NCI-H345 treated with DMSO at 0.1 percent for 48 hours (cell line): Measurements from ENCODE around the gene TEKTIP1.

Experiments
- DNase-seq: peaks from one replicate; lab custom pipeline; 2025; ENCODE audit not compliant: unreplicated experiment; lab: John Stamatoyannopoulos, UW

The TEKTIP1 gene

DNA sequence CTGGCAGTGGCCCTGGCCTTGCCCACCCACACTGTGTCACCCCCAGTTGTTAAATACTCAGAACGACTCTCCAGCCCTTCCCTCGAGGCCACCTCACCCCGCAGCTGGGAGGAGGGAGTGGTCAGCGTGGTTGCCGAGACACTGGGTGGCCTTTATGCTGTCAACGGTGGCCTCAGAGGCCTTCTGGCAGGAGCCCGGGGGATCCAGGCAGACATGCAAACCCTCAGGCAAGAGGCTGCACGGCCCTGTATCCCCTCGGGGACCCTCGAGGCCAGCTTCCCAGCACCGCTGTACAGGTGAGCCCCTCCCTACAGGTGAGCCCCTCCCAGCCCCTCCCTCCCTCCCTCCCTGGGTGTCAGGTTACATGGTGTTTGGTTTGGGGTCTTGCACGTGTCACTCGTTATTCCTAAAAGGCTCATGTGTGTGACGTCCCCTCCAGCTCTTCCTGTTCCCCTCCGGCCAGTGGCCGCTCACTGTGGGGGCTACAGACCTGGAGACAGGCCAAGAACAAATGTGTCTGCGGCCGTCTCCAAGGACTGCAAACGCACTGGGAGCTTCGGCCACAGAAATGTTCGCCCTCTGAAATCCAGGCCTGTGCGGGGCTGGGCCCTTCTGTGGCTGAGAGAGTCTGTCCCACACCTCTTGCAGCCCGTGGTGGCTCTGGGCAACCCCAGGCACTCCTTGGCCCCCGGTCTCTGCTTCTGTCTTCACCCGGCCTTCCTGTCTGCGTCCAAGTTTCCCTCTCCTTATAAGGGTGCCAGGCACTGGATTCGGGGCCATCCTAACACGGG is at the start of gene TEKTIP1:
TEKTIP1 (plus strand) TSS at position 210 of the 791 bp plus-strand sequence; CDS start at position 214, 4 bp downstream.
- no peak for DNase-seq

- no peak for DNase-seq
Measured at GRCh38 chr19:3491396-3492119, 47.4 kb upstream of the TEKTIP1 start.

GRCh38 chr19:3492131-3492839 is 46.7 kb upstream of the TEKTIP1 start:
- no peak for DNase-seq

DNA sequence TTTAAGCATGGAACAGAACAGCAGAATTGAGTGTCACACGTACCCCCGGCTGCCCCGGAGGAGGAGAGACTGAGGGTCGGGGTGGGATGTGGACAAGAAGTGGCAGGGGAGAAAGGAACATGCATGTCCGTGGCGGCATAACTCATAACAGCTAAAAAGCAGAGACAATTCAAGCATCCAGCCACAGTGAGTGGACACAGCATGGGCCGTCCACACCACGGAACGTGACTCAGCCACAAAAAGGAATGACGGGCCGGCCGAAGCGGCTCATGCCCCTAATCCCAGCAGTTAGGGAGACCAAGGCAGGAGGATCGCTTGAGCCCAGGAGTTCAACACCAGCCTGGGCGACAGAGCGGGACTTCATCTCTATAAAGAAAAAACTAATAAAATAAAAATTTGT is 46.1 kb upstream of the TEKTIP1 start:
- DNase-seq: no peak

GRCh38 chr19:3493651-3494050 is 45.3 kb upstream of the TEKTIP1 start:
- no peak for DNase-seq

- DNase-seq: no peak
Measured at GRCh38 chr19:3494051-3494450, 44.9 kb upstream of the TEKTIP1 start.

GRCh38 chr19:3494559-3494958 is 44.4 kb upstream of the TEKTIP1 start:
- DNase-seq: no peak

GRCh38 chr19:3496392-3497273 is 42.3 kb upstream of the TEKTIP1 start:
- no peak for DNase-seq

DNA sequence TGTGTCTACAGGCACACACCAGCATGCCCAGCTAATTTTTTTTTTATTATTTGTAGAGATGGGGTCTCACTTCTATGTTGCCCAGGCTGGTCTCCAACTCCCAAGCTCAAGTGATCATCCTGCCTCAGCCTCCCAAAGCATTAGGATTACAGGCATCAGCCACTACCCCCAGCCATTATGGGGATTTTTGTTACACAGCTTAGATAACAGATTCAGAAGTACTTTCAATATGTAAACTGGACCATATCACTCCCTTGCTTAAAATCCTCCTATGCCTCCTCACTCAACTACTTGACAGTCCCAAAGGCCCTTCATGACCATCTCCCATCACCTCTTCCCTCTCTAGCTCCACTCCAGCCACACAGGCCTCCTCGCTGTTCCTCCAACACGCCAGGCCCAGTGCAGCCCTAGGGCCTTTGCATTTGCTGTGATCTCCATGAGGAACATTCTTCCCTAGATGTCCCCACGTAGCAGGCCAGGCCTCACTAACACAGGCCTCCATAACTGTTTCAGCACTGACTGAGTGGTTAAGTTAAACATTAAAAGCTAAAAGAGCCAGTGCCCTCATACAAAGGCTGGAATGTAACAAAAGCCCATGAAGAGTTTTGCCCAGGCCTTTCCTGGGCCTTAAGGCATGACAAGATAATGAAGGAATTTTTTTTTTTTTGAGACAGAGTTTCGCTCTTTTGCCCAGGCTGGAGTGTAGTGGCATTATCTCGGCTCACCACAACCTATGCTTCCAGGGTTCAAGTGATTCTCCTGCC is 41.0 kb upstream of the TEKTIP1 start:
- DNase-seq: no peak

GRCh38 chr19:3499738-3500428 is 39.1 kb upstream of the TEKTIP1 start:
- no peak for DNase-seq

- peak; percentile 97 for DNase-seq
Measured at GRCh38 chr19:3500429-3501101, 38.4 kb upstream of the TEKTIP1 start, which contains the start of gene DOHH. DOHH (minus strand) TSS chr19:3500674; CDS start chr19:3496814, 3,860 bp downstream.

- DNase-seq: no peak
Measured at GRCh38 chr19:3501780-3502179, 37.2 kb upstream of the TEKTIP1 start.

GRCh38 chr19:3503036-3503572 is 35.9 kb upstream of the TEKTIP1 start:
- no peak for DNase-seq

DNA sequence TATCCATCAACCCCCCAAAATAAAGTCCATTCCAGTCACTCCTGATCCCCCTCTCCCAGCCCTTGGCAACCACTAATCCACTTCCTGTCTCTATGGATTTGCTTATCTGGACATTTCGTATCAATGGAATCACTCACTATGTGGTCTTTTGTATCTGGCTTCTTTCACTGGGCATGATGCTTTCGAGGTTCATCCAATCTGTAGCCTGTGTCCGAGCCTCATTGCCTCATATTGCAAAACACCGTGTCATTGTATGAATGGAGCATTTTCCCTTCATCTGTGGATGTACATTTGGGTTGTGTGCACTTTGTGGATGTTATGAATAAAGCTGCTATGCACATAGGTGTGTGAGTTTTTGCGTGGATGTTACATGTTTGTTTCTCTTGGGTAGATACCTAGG is 34.2 kb upstream of the TEKTIP1 start:
- no peak for DNase-seq

- DNase-seq: peak; percentile 97
Measured at GRCh38 chr19:3505598-3506383, 33.2 kb upstream of the TEKTIP1 start, which contains the start of gene FZR1. FZR1 (plus strand) TSS chr19:3506311; CDS start chr19:3522990, 16,679 bp downstream.

GRCh38 chr19:3506384-3507340 is 32.3 kb upstream of the TEKTIP1 start:
- DNase-seq: no peak
